K562 (cell line): Measurements from ENCODE around the gene CHMP1A.

ENCODE experiments used
- CTCF ChIP-seq, 3 experiments: IDR thresholded peaks in 2 of 3; conservative IDR thresholded peaks in 1 of 3; 2 replicates each; pipeline ENCODE4 v1.5.1; 2011 to 2012; ENCODE audit warnings: low read length in 3 of 3, mild to moderate bottlenecking in 3 of 3, control low read depth in 2 of 3, improper control_type of control experiment in 1 of 3, inconsistent platforms in 1 of 3, low read depth in 1 of 3, mixed read lengths in 1 of 3, moderate library complexity in 1 of 3; ENCODE audit not compliant: insufficient read depth in 2 of 3
- E4F1 ChIP-seq: fragments of 250-450 bp; sonication (Bioruptor Pico); IDR thresholded peaks from 2 replicates; pipeline ENCODE4 v1.5.0; 2021; ENCODE audit warnings: mild to moderate bottlenecking, borderline replicate concordance
- FOXM1 ChIP-seq, 2 experiments: fragments of 450-650 bp in 1 of 2; sonication (generic) in 1 of 2; formaldehyde crosslinking in 1 of 2; IDR thresholded peaks; 2 replicates each; pipeline versions ENCODE4 v1.6.1 to v1.9.0; 2017 to 2022; ENCODE audit warnings: low read depth in 2 of 2, mild to moderate bottlenecking in 2 of 2, missing genetic modification reagents in 1 of 2, moderate library complexity in 1 of 2
- IRF2 ChIP-seq: sonication (generic); formaldehyde crosslinking; IDR thresholded peaks from 2 replicates; pipeline ENCODE4 v1.8.1; 2022; ENCODE audit warnings: mild to moderate bottlenecking, missing genetic modification reagents
- KAT7 ChIP-seq: sonication (generic); formaldehyde crosslinking; IDR thresholded peaks from 2 replicates; pipeline ENCODE4 v1.8.0; 2022; ENCODE audit warnings: missing genetic modification reagents, mild to moderate bottlenecking, borderline replicate concordance
- MXD1 ChIP-seq: fragments of 250-450 bp; sonication (Bioruptor Pico); IDR thresholded peaks from 2 replicates; pipeline ENCODE4 v1.8.0; 2021; ENCODE audit warnings: borderline replicate concordance, mild to moderate bottlenecking, moderate library complexity; ENCODE audit not compliant: poor library complexity, severe bottlenecking
- NFIC ChIP-seq: fragments of 450-650 bp; IDR thresholded peaks from 2 replicates; pipeline ENCODE4 v1.6.1; 2017; ENCODE audit warnings: mild to moderate bottlenecking, inconsistent platforms
- NFYB ChIP-seq: IDR thresholded peaks from 2 replicates; pipeline ENCODE4 v1.6.1; 2011; ENCODE audit warnings: mild to moderate bottlenecking, moderate library complexity; ENCODE audit not compliant: insufficient read length; ENCODE audit errors: extremely low read depth
- POLR2AphosphoS5 ChIP-seq: IDR thresholded peaks from 2 replicates; pipeline ENCODE4 v1.6.1; 2011; ENCODE audit warnings: mild to moderate bottlenecking, low read depth, low read length, moderate library complexity; ENCODE audit not compliant: control insufficient read depth, insufficient read depth
- PREB ChIP-seq: sonication (generic); formaldehyde crosslinking; IDR thresholded peaks from 2 replicates; pipeline ENCODE4 v1.8.1; 2023; ENCODE audit warnings: mild to moderate bottlenecking, missing genetic modification reagents
- RBM39 ChIP-seq: fragments of 200-400 bp; formaldehyde crosslinking; optimal IDR thresholded peaks from 2 replicates; pipeline ENCODE3; 2018; ENCODE audit warnings: low read depth, low read length
- SMAD4 ChIP-seq: fragments of 250-450 bp; sonication (Bioruptor Pico); conservative IDR thresholded peaks from 2 replicates; pipeline ENCODE4 v1.8.0; 2021; ENCODE audit warnings: inconsistent platforms, mild to moderate bottlenecking, moderate library complexity
- ZBTB33 ChIP-seq: sonication (generic); formaldehyde crosslinking; IDR thresholded peaks from 2 replicates; pipeline ENCODE4 v1.8.1; 2023; ENCODE audit warnings: mild to moderate bottlenecking, missing genetic modification reagents
- ZNF592 ChIP-seq: fragments of 450-650 bp; IDR thresholded peaks from 2 replicates; pipeline ENCODE4 v1.6.1; 2017; ENCODE audit warnings: antibody characterized with exemption, mild to moderate bottlenecking

GRCh38 chr16:89623511-89624261 lies 33.8 kb downstream of the CHMP1A start:
- TF ChIP-seq ZNF592 (no peak), CTCF (IDR thresholded peaks at IDR 0.05 in 2 of 3, conservative IDR thresholded peaks at IDR 0.05 in 1 of 3; ENCODE audit: insufficient read depth in 2 of 3, low read depth in 1 of 3, low read length in 3 of 3) (no peak), FOXM1 (IDR thresholded peaks at IDR 0.05; ENCODE audit: low read depth) (no peak), FOXM1 (CRISPR knock-in tag; IDR thresholded peaks at IDR 0.05; ENCODE audit: low read depth) (no peak), NFIC (no peak), ZBTB33 (CRISPR knock-in tag) (no peak), KAT7 (CRISPR knock-in tag) (no peak), NFYB (no peak), PREB (CRISPR knock-in tag) (no peak), MXD1 (CRISPR knock-in tag) (no peak), POLR2AphosphoS5 (no peak), RBM39 (no peak), E4F1 (CRISPR knock-in tag) (no peak), IRF2 (CRISPR knock-in tag) (no peak), SMAD4 (CRISPR knock-in tag) (no peak)
